ENCODE measurements around the gene P2RY2. TPM values are rescaled to one million over a fixed set of nuclear protein-coding genes. Genes with fewer than 3 reads are reported as not detected.
"Not testable (repeated sequence)": the region's sequence is repeated elsewhere in the genome, so short reads cannot be mapped to it uniquely, and the experiment has no call there.

P2RY2 gene
- total RNA-seq, 1 experiment from 2014 or later = 1.0 TPM

DNA sequence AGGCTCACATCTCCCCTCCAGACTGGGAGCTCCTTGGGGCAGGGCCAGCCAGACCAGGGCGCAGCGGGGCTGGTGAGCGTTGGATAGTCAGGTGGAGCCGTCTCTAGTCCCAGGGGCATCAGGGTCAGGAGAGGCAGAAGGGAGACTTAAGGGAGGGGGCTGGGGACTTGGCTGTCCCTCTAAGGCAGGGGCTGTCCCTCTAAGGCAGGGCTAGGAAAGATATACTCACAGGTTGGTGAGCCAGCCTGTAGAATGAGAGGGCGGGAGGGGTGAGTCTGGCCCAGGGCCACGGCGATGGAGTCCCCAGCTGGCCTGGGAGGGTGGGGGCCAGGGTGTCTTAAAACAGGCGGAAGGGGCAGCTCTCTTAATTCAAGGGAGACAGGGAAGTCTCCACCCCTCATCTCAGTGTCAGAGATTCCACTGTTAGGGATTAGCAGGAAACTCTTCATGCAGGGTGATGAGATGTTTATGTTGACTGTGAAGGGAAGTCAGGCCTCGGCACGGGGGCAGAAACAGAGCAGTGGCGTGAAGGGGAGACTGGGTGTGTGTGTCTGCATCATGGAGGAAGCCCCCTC, 11.3 kb downstream of the P2RY2 start:
- no TSS peak for BruUV-seq (replicated peaks)
- H3K36me3 Mint-ChIP-seq (ENCODE audit: insufficient read depth, unreplicated experiment) = no peaks in the 10 kb centered on the region
- intact Hi-C loops (cut with micrococcal nuclease) = no loop called here

DNA sequence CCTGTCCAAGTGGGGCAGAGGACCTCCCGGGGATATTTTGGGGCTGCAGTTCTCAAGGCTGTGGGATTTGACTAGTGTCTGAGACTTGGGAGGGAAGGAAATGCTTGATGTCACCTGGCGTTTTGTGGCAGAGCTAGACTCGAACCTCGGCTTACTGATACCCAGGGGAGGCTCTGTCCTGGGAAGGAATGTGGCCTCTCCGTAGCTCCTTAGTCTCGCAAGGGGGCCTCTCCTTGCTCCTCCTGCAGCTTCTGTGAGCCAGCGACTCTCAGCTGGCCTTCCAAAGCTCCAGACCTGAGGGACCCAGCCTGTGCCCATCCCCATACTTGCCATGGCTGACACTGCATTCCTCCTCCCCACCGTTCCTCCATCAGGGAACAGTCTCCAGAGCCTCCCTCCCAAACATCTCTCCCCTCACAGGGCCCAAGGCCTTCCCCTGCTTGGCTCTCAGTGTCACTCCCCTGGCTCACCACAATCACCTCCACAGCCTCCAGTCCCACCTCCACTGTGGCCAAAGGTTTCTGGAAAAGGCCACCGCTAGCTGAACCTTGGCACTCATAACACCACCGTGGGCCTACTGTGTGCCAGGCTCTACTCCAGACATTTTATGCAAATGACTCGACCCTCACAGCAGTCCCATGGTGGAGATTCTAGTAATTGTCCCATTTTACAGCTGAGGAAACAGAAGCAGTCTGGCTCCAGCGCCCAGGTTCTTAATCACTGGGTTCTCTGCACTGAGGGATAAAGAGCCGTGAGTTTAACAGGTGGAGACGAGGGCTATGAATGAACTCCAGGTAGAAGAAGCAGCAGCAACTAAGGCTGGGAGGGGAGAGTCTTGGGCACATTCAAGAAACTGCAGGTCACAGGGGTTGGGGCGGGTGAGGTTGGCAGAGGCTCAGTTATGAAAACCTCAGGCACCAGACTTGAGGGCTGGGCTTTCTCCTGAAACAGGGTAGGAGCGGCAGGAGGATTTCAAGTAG, 12.1 kb downstream of the P2RY2 start:
- no peak for DNase-seq (ENCODE audit: unreplicated experiment)
- TF ChIP-seq, protein P1, sequence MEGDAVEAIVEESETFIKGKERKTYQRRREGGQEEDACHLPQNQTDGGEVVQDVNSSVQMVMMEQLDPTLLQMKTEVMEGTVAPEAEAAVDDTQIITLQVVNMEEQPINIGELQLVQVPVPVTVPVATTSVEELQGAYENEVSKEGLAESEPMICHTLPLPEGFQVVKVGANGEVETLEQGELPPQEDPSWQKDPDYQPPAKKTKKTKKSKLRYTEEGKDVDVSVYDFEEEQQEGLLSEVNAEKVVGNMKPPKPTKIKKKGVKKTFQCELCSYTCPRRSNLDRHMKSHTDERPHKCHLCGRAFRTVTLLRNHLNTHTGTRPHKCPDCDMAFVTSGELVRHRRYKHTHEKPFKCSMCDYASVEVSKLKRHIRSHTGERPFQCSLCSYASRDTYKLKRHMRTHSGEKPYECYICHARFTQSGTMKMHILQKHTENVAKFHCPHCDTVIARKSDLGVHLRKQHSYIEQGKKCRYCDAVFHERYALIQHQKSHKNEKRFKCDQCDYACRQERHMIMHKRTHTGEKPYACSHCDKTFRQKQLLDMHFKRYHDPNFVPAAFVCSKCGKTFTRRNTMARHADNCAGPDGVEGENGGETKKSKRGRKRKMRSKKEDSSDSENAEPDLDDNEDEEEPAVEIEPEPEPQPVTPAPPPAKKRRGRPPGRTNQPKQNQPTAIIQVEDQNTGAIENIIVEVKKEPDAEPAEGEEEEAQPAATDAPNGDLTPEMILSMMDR (IDR thresholded peaks at IDR 0.05; ENCODE audit: unreplicated experiment) = no peak
- Mint-ChIP-seq H3K4me3 (ENCODE audit: unreplicated experiment) (no peak overlapping the region), H3K9me3 (ENCODE audit: unreplicated experiment) (no peaks in the 10 kb centered on the region), H3K4me1 (ENCODE audit: insufficient read depth, unreplicated experiment) (no peaks in the 10 kb centered on the region), H3K36me3 (ENCODE audit: insufficient read depth, unreplicated experiment) (peaks cover 1% of the 10 kb centered on the region), H3K27ac (ENCODE audit: low read depth, unreplicated experiment) (no peak overlapping the region), H3K27me3 (ENCODE audit: insufficient read depth, unreplicated experiment) (no peaks in the 10 kb centered on the region)
- BruUV-seq (replicated peaks) = no TSS peak
- intact Hi-C loops (cut with micrococcal nuclease) = no loop called here
- ChIA-PET POLR2A (no interaction called here), CTCF (interaction anchor here (0.8 to 2.3 kb wide), 2 partner anchors 53 to 121 kb away, joined by 3 to 7 read pairs; no protein-coding TSS in a partner anchor)

More for the DNA sequence above, 11.3 kb downstream of the P2RY2 start:
- TF ChIP-seq, protein P1 (IDR thresholded peaks at IDR 0.05; ENCODE audit: unreplicated experiment) = no peak
- DNase-seq (ENCODE audit: unreplicated experiment) = no peak
- Mint-ChIP-seq H3K9me3 (ENCODE audit: unreplicated experiment) (no peaks in the 10 kb centered on the region), H3K4me1 (ENCODE audit: insufficient read depth, unreplicated experiment) (no peaks in the 10 kb centered on the region), H3K4me3 (ENCODE audit: unreplicated experiment) (no peak overlapping the region), H3K27me3 (ENCODE audit: insufficient read depth, unreplicated experiment) (no peaks in the 10 kb centered on the region), H3K27ac (ENCODE audit: low read depth, unreplicated experiment) (no peak overlapping the region)
- POLR2A ChIA-PET = no interaction called here
- CTCF ChIA-PET = interaction anchor here (0.8 to 2.3 kb wide), 3 partner anchors 7 to 122 kb away, joined by 3 to 10 read pairs (median 7); no protein-coding TSS in a partner anchor

DNA sequence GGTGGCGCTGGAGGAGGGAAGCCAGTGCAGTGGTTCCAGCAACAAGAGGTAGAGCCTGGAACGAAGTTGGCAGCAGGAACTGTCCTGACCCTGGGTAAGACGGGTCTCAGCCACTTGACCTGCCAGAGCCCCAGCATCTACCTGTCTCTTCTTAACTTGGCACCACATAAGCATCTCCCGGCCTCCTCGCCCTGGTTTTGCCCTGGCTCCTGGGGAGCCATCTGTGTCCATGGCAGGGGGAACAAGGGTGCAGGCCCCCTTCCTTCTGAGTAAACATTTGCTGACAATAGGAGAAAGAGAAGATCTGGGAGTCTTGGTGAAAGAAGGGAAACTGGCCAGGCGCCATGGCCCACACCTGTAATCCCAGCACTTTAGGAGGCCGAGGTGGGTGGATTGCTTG, 12.8 kb downstream of the P2RY2 start:
- Mint-ChIP-seq H3K9me3 (ENCODE audit: unreplicated experiment) (no peaks in the 10 kb centered on the region), H3K27me3 (ENCODE audit: insufficient read depth, unreplicated experiment) (no peaks in the 10 kb centered on the region), H3K4me3 (ENCODE audit: unreplicated experiment) (no peak overlapping the region), H3K36me3 (ENCODE audit: insufficient read depth, unreplicated experiment) (peaks cover 4% of the 10 kb centered on the region), H3K4me1 (ENCODE audit: insufficient read depth, unreplicated experiment) (no peaks in the 10 kb centered on the region), H3K27ac (ENCODE audit: low read depth, unreplicated experiment) (no peak overlapping the region)
- ChIA-PET POLR2A (no interaction called here), CTCF (interaction anchor here (0.7 to 2.3 kb wide), 3 partner anchors 17 to 53 kb away, joined by 5 to 7 read pairs (median 6); no protein-coding TSS in a partner anchor)
- BruUV-seq (replicated peaks) = no TSS peak
- TF ChIP-seq, protein P1 (IDR thresholded peaks at IDR 0.05; ENCODE audit: unreplicated experiment) = no peak
- intact Hi-C loops (cut with micrococcal nuclease) = no loop called here
- no peak for DNase-seq (ENCODE audit: unreplicated experiment)

DNA sequence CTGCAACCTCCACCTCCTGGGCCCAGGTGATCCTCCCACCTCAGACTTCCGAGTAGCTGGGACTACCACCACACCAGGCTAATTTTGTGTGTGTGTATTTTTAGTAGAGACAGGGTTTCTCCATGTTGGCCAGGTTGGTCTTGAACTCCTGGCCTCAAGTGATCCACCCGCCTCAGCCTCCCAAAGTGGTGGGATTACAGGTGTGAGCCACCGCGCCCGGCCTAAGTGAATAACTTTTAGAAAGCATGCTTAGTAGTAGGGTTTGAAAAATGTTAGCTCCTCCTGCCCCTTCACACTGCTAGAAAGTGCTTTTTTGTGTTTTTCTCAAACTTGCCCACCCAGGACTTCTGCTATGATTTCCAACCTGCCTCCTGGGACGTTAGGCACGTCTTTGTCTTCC, 14.4 kb downstream of the P2RY2 start:
- H3K9me3 Mint-ChIP-seq (ENCODE audit: unreplicated experiment); H3K27ac Mint-ChIP-seq (ENCODE audit: low read depth, unreplicated experiment); H3K36me3 Mint-ChIP-seq (ENCODE audit: insufficient read depth, unreplicated experiment); H3K4me3 Mint-ChIP-seq (ENCODE audit: unreplicated experiment); H3K27me3 Mint-ChIP-seq (ENCODE audit: insufficient read depth, unreplicated experiment); BruUV-seq (replicated peaks); intact Hi-C loops (cut with micrococcal nuclease); H3K4me1 Mint-ChIP-seq (ENCODE audit: insufficient read depth, unreplicated experiment); DNase-seq (ENCODE audit: unreplicated experiment): not testable (repeated sequence)
- ChIA-PET POLR2A (interaction anchor here (0.8 kb wide), 1 partner anchor 12 kb away, joined by 4 read pairs; no protein-coding TSS in a partner anchor), CTCF (interaction anchor here (0.7 to 14.6 kb wide), 5 partner anchors 13 to 57 kb away, joined by 3 to 238 read pairs (median 4); no protein-coding TSS in a partner anchor)
